Endothelial cell of umbilical vein (primary cell): ENCODE measurements around the gene RASGRP1. TPM values are rescaled to one million over a fixed set of nuclear protein-coding genes. Genes with fewer than 3 reads are reported as not detected.

Source experiments
- BruUV-seq: library from RNA; stranded (reverse); fragments of 400-500 nt; replicated peaks from 2 replicates; lab custom pipeline; 2021; lab: Mats Ljungman, UMichigan
- CTCF ChIA-PET: fragments of 300-600, 350-600 bp; sonication (Branson Sonifier 250); formaldehyde crosslinking; loops from one replicate; lab custom pipeline; 2021; ENCODE audit warnings: antibody characterized with exemption, inconsistent platforms; lab: Charles Lee
- POLR2A ChIA-PET: fragments of 300-600, 350-600 bp; sonication (Branson Sonifier 250); formaldehyde crosslinking; loops from one replicate; lab custom pipeline; 2021; ENCODE audit warnings: antibody characterized with exemption, inconsistent platforms; lab: Charles Lee
- DNase-seq: peaks from one replicate; pipeline ENCODE4 v3.0.0-alpha.2; 2011; ENCODE audit warnings: low read depth, low spot score
- FAIRE-seq: peaks from 2 replicates; lab custom pipeline; 2011; peaks lifted over from hg19 to GRCh38; lab: Jason Lieb, UNC
- H2AFZ ChIP-seq: 2 replicates; pipeline ENCODE4 v1.6.0; 2012; ENCODE audit warnings: low read depth, low read length, control low read depth, inconsistent platforms
- H3K27ac ChIP-seq: 2 replicates; pipeline ENCODE4 v1.5.1; 2011; ENCODE audit warnings: low read depth, mild to moderate bottlenecking, control low read depth, low read length, moderate library complexity; ENCODE audit not compliant: insufficient read depth
- H3K27me3 ChIP-seq, 2 experiments: 2 replicates each; pipeline versions ENCODE4 v1.6.0 to v1.6.1; 2011; ENCODE audit warnings: low read length in 2 of 2, mixed read lengths in 1 of 2; ENCODE audit not compliant: control insufficient read depth in 2 of 2, insufficient read depth in 2 of 2
- H3K36me3 ChIP-seq, 2 experiments: 2 replicates in 1 of 2; 3 replicates in 1 of 2; pipeline ENCODE4 v1.5.1; 2011; ENCODE audit warnings: low read length in 2 of 2, mild to moderate bottlenecking in 1 of 2, moderate library complexity in 1 of 2; ENCODE audit not compliant: control insufficient read depth in 2 of 2, insufficient read depth in 2 of 2; ENCODE audit errors: extremely low read depth in 1 of 2
- H3K4me1 ChIP-seq: 3 replicates; pipeline ENCODE4 v1.5.1; 2011; ENCODE audit warnings: mild to moderate bottlenecking, low read length; ENCODE audit not compliant: control insufficient read depth, insufficient read depth; ENCODE audit errors: extremely low read depth
- H3K4me2 ChIP-seq: 2 replicates; pipeline ENCODE4 v1.6.1; 2011; ENCODE audit warnings: low read length, control low read depth, mixed read lengths; ENCODE audit not compliant: insufficient read depth
- H3K4me3 ChIP-seq, 3 experiments: fragments of 200-600 bp in 1 of 3; sonication (generic), shearing (Covaris generic) in 1 of 3; replicated peaks in 1 of 3; 2 replicates each; pipeline ENCODE4 v1.5.1; 2011 to 2016; ENCODE audit warnings: control low read depth in 3 of 3, low read length in 3 of 3, mild to moderate bottlenecking in 2 of 3, inconsistent platforms in 1 of 3, low read depth in 1 of 3, moderate library complexity in 1 of 3; ENCODE audit not compliant: insufficient read depth in 1 of 3
- H3K79me2 ChIP-seq: 2 replicates; pipeline ENCODE4 v1.6.0; 2012; ENCODE audit warnings: low read length, inconsistent platforms; ENCODE audit not compliant: control insufficient read depth, insufficient read depth
- H3K9ac ChIP-seq: replicated peaks from 2 replicates; pipeline ENCODE3; 2011; ENCODE audit warnings: low read length, control low read depth; ENCODE audit not compliant: insufficient read depth; ENCODE audit errors: extremely low read depth
- H3K9me1 ChIP-seq: replicated peaks from 3 replicates; pipeline ENCODE4 v1.6.0; 2011; ENCODE audit warnings: mild to moderate bottlenecking, low read length; ENCODE audit not compliant: control insufficient read depth, insufficient read depth; ENCODE audit errors: extremely low read depth
- H3K9me3 ChIP-seq: replicated peaks from 2 replicates; pipeline ENCODE4 v1.5.1; 2012; ENCODE audit warnings: low read length, inconsistent platforms; ENCODE audit not compliant: control insufficient read depth, insufficient read depth
- H4K20me1 ChIP-seq: replicated peaks from 2 replicates; pipeline ENCODE3; 2011; ENCODE audit warnings: mild to moderate bottlenecking, low read length; ENCODE audit not compliant: control insufficient read depth, insufficient read depth; ENCODE audit errors: extremely low read depth
- CTCF ChIP-seq, 2 donors: IDR thresholded peaks; 1 replicate in 1 of 2; 2 replicates in 1 of 2; pipeline ENCODE4 v1.5.1; 2011; ENCODE audit warnings: low read length in 2 of 2, mild to moderate bottlenecking in 2 of 2, moderate library complexity in 2 of 2, control low read depth in 1 of 2, inconsistent platforms in 1 of 2, low read depth in 1 of 2; ENCODE audit not compliant: insufficient read depth in 1 of 2; ENCODE audit errors: extremely low read depth in 1 of 2
- EZH2 ChIP-seq: IDR thresholded peaks from 2 replicates; pipeline ENCODE4 v1.6.1; 2012; ENCODE audit warnings: borderline replicate concordance, low read depth, mild to moderate bottlenecking, moderate library complexity, low read length, inconsistent platforms; ENCODE audit not compliant: severe bottlenecking
- FOS ChIP-seq: IDR thresholded peaks from 2 replicates; pipeline ENCODE4 v1.6.1; 2011; ENCODE audit warnings: mild to moderate bottlenecking, low read length, moderate library complexity, borderline replicate concordance; ENCODE audit not compliant: insufficient read depth
- GATA2 ChIP-seq: IDR thresholded peaks from 2 replicates; pipeline ENCODE4 v1.7.0; 2011; ENCODE audit warnings: low read depth, mild to moderate bottlenecking, moderate library complexity, mixed read lengths, low read length; ENCODE audit not compliant: insufficient read length, insufficient read depth
- JUN ChIP-seq: IDR thresholded peaks from 2 replicates; pipeline ENCODE4 v1.6.1; 2011; ENCODE audit warnings: borderline replicate concordance, low read depth; ENCODE audit not compliant: insufficient read length, insufficient read depth
- MAX ChIP-seq: IDR thresholded peaks from 2 replicates; pipeline ENCODE4 v1.6.1; 2011; ENCODE audit not compliant: insufficient read depth, insufficient read length
- MYC ChIP-seq: IDR thresholded peaks from one replicate; pipeline ENCODE4 v1.6.1; 2011; ENCODE audit warnings: mild to moderate bottlenecking, low read depth, low read length
- POLR2A ChIP-seq: IDR thresholded peaks from 2 replicates; pipeline ENCODE4 v1.6.1; 2012; ENCODE audit warnings: low read depth, mild to moderate bottlenecking, control low read depth, low read length
- POLR2AphosphoS5 ChIP-seq: IDR thresholded peaks from 2 replicates; pipeline ENCODE4 v1.6.1; 2012; ENCODE audit warnings: low read depth, mild to moderate bottlenecking, control low read depth, low read length, moderate library complexity; ENCODE audit not compliant: insufficient read depth
- dilution Hi-C: fragments of 300-500 bp; cut with MboI; formaldehyde crosslinking; loops from one replicate; pipeline ENCODE4 v1.15.0; 2019; ENCODE audit warnings: low sequenced_read_pairs; ENCODE audit not compliant: extremely low pct_ligation_motif_present
- intact Hi-C: fragments of 100-400 bp; cut with micrococcal nuclease; formaldehyde crosslinking; loops from one replicate; pipeline ENCODE4 v1.10.0; 2022
- polyA plus RNA-seq, 4 experiments: library from polyadenylated mRNA; depleted of rRNA in 3 of 4; stranded (reverse) in 3 of 4; unstranded in 1 of 4; fragments of >200 nt; gene quantifications; 2 replicates each; pipeline versions ENCODE4 v1.2.1 to v1.2.3, GENCODE V29; 2011 to 2012; ENCODE audit warnings: missing spikeins in 1 of 4
- total RNA-seq: library from RNA; stranded (reverse); gene quantifications from 2 replicates; pipeline ENCODE4 v1.2.3, GENCODE V29; 2021

Gene RASGRP1
- total and polyA plus RNA-seq, 2 donors (not counting 3 experiments of a cell fraction or from before 2014, with no cell fraction given) = 0.15 to 0.38 TPM

GRCh38 chr15:38555686-38556334 lies 8.8 kb downstream of the RASGRP1 start:
- ChIA-PET POLR2A (no interaction called here), CTCF (interaction anchor here (0.9 kb wide), 1 partner anchor 8 kb away, joined by 9 read pairs; the partner anchor contains the start of gene RASGRP1)

More at GRCh38 chr15:38555686-38556334, 8.8 kb downstream of the RASGRP1 start:
- Histone ChIP-seq H3K9ac (no peak overlapping the region), H3K4me3 (no peak overlapping the region), H3K36me3 (no peaks in the 10 kb centered on the region), H3K4me1 (no peaks in the 10 kb centered on the region), H3K27ac (no peak overlapping the region), H3K27me3 (peaks cover 37 to 48% of the 10 kb centered on the region in 2 experiments), H3K4me2 (no peak overlapping the region), H2AFZ (no peak overlapping the region), H3K9me1 (no peaks in the 10 kb centered on the region), H3K9me3 (no peaks in the 10 kb centered on the region), H3K79me2 (no peaks in the 10 kb centered on the region), H4K20me1 (no peaks in the 10 kb centered on the region)
- dilution Hi-C loops = no loop called here
- TF ChIP-seq FOS = no peak
- TF ChIP-seq CTCF (IDR thresholded peaks at IDR 0.05; ENCODE audit: extremely low read depth in 1 of 2, insufficient read depth in 1 of 2, low read depth in 1 of 2, low read length in 2 of 2) = no peak
- no peak for TF ChIP-seq MAX
- TF ChIP-seq JUN = no peak
- TF ChIP-seq GATA2 = no peak
- no peak for TF ChIP-seq POLR2A
- no peak for TF ChIP-seq POLR2AphosphoS5
- no peak for TF ChIP-seq EZH2
- no peak for TF ChIP-seq MYC
- FAIRE-seq (no peak), DNase-seq (no peak)
- intact Hi-C loops = no loop called here
- no TSS peak for BruUV-seq
